Calu3 (cell line): ENCODE data around the gene CBL. TPM values are rescaled to one million over a fixed set of nuclear protein-coding genes. Genes with fewer than 3 reads are reported as not detected.

Source experiments
- BruUV-seq: library from RNA; stranded (reverse); fragments of 400-500 nt; replicated peaks from 2 replicates; lab custom pipeline; 2021; lab: Mats Ljungman, UMichigan
- CTCF ChIA-PET: fragments of 300-600 bp; sonication (Branson Sonifier 250); formaldehyde crosslinking; loops from one replicate; lab custom pipeline; 2022; ENCODE audit warnings: antibody characterized with exemption; lab: Charles Lee
- DNase-seq: peaks from one replicate; pipeline ENCODE4 v3.0.0; 2022
- H3K27ac Mint-ChIP-seq: one replicate; pipeline ENCODE4 v1.8.0; 2022; ENCODE audit warnings: mixed read lengths; ENCODE audit not compliant: unreplicated experiment
- H3K27me3 Mint-ChIP-seq: one replicate; pipeline ENCODE4 v1.8.0; 2022; ENCODE audit warnings: mixed read lengths; ENCODE audit not compliant: unreplicated experiment
- H3K36me3 Mint-ChIP-seq: one replicate; pipeline ENCODE4 v1.8.0; 2022; ENCODE audit warnings: mild to moderate bottlenecking, moderate library complexity, mixed read lengths; ENCODE audit not compliant: insufficient read depth, unreplicated experiment
- H3K4me1 Mint-ChIP-seq: one replicate; pipeline ENCODE4 v1.8.0; 2022; ENCODE audit warnings: mild to moderate bottlenecking, low read depth, mixed read lengths; ENCODE audit not compliant: unreplicated experiment
- H3K4me3 Mint-ChIP-seq: one replicate; pipeline ENCODE4 v1.8.0; 2022; ENCODE audit warnings: mild to moderate bottlenecking, low read depth, moderate library complexity, mixed read lengths; ENCODE audit not compliant: unreplicated experiment
- H3K9me3 Mint-ChIP-seq: one replicate; pipeline ENCODE4 v1.8.0; 2022; ENCODE audit warnings: low read depth, mixed read lengths; ENCODE audit not compliant: unreplicated experiment
- intact Hi-C: fragments of 100-400 bp; cut with micrococcal nuclease; formaldehyde crosslinking; loops from one replicate; pipeline ENCODE4 v1.10.0; 2022; ENCODE audit not compliant: unreplicated experiment
- total RNA-seq: library from RNA; stranded (reverse); gene quantifications from 2 replicates; pipeline ENCODE4 v1.2.3, GENCODE V29; 2022
- TF ChIP-seq, protein P1 (sequence below): fragments of 200-600 bp; IDR thresholded peaks from one replicate; pipeline ENCODE4 v1.8.0; 2022; ENCODE audit warnings: antibody characterized with exemption; ENCODE audit not compliant: unreplicated experiment

CBL gene
- total RNA-seq, 1 experiment from 2014 or later = 15.9 TPM

DNA sequence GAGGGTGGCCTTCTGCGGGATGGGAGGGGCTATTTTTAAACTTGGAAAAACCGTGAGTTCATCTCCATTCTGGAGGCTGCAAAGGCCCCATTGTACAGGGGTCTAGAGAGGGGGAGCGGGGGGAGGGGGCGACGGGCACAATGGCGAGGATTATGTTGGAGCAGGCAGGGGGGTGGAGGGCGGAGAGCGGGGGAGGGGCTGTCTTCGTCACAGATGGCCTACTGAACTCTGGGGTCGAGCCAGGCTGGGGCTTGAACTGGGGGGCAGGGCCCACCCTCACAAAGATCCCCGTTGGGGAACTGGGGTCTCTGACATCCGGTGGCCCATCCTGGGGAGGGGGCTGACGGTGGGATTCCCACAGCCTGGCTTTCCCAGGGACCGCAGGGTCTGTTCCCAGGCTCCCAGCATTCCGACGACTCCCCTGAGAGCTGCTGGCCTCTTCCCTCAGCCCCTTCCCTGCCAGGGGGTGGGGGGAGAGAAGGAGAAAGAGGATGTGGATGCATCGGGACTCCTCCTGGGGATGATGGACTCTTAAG lies 114.2 kb downstream of the CBL start:
- CTCF ChIA-PET = interaction anchor here (0.6 kb wide), 1 partner anchor 8 kb away, joined by 4 read pairs; no protein-coding TSS in a partner anchor
- no peak for DNase-seq
- Mint-ChIP-seq H3K4me3 (no peak overlapping the region), H3K4me1 (no peaks in the 10 kb centered on the region), H3K9me3 (no peaks in the 10 kb centered on the region), H3K36me3 (peaks cover 16% of the 10 kb centered on the region), H3K27ac (no peak overlapping the region), H3K27me3 (peaks cover 21% of the 10 kb centered on the region)
- no TSS peak for BruUV-seq
- TF ChIP-seq, protein P1, sequence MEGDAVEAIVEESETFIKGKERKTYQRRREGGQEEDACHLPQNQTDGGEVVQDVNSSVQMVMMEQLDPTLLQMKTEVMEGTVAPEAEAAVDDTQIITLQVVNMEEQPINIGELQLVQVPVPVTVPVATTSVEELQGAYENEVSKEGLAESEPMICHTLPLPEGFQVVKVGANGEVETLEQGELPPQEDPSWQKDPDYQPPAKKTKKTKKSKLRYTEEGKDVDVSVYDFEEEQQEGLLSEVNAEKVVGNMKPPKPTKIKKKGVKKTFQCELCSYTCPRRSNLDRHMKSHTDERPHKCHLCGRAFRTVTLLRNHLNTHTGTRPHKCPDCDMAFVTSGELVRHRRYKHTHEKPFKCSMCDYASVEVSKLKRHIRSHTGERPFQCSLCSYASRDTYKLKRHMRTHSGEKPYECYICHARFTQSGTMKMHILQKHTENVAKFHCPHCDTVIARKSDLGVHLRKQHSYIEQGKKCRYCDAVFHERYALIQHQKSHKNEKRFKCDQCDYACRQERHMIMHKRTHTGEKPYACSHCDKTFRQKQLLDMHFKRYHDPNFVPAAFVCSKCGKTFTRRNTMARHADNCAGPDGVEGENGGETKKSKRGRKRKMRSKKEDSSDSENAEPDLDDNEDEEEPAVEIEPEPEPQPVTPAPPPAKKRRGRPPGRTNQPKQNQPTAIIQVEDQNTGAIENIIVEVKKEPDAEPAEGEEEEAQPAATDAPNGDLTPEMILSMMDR = no peak
- intact Hi-C loops = loop anchor here (5.0 kb wide), 1 partner anchor 52 kb away; no protein-coding TSS in a partner anchor

DNA sequence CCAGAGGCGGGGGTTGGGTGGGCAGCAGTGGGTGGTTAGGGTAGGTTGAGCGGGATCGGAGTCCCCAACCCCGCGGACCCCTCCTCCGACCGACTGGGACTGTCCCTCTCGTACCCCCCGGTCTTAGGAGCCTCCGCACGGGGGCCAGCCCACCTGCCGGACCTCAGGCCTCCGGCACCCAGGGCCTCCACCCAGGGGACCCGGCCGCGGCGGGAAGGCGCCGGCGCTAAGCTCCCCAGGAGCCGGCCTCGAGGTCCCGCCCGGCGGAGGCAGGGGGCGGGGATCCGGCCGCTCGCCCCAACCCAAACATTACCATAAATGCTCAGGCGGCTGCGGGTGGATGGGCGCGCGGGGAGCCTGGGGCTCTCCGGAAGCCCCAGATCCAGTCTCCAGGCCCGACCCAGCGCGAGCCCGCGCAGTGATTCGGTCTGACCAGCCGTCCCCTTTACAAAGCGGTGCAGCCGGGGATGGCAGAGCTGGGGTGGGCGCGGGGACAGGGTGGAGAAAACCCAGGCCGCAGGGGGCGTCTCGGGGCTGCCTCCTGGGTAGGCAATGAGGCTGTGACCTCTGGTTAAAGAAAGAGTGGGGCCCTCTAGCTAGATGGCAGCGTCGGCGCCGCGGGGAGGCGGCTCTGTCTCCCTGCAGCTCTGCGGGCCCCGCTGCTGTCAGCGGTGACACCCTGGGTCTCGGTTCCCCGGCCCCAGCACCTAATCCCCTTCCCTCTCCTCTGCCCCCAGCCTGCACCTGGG lies 114.8 kb downstream of the CBL start:
- TF ChIP-seq, protein P1 = no peak
- Mint-ChIP-seq H3K9me3 (no peaks in the 10 kb centered on the region), H3K27ac (no peak overlapping the region), H3K27me3 (peaks cover 21% of the 10 kb centered on the region), H3K4me3 (peak overlapping the region; percentile 68), H3K4me1 (no peaks in the 10 kb centered on the region), H3K36me3 (peaks cover 10% of the 10 kb centered on the region)
- intact Hi-C loops = loop anchor here (5.0 kb wide), 1 partner anchor 51 kb away; no protein-coding TSS in a partner anchor
- BruUV-seq = no TSS peak
- peak; percentile 23 for DNase-seq
- CTCF ChIA-PET = interaction anchor here (0.7 to 0.8 kb wide), 2 partner anchors 17 to 154 kb away, joined by 3 read pairs; no protein-coding TSS in a partner anchor

DNA sequence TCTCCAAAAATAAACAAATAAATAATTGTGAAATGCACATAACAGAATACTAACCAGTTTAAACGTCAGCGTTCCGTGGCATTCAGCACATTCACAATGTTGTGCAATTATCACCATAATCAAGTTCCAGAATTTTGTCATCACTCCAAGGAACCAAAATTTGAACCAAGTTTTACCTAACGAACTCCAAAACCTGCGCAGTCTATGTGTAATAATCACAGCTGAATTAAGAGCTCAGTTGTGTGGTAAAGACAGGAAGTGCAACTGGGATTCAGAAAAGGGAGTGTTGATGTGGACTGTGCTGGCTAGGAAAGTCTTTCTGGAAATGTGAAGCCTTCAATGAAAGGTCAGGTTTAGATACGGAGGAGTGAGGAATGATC lies 116.2 kb downstream of the CBL start:
- TF ChIP-seq, protein P1 = no peak
- CTCF ChIA-PET = no interaction called here
- H3K36me3 Mint-ChIP-seq = no peaks in the 10 kb centered on the region
- no TSS peak for BruUV-seq
- H3K9me3 Mint-ChIP-seq = no peaks in the 10 kb centered on the region
- intact Hi-C loops = loop anchor here (5.0 kb wide), 1 partner anchor 50 kb away; no protein-coding TSS in a partner anchor
- no peak overlapping the region for H3K27ac Mint-ChIP-seq
- peaks cover 21% of the 10 kb centered on the region for H3K27me3 Mint-ChIP-seq
- no peak overlapping the region for H3K4me3 Mint-ChIP-seq
- DNase-seq = no peak
- no peaks in the 10 kb centered on the region for H3K4me1 Mint-ChIP-seq

DNA sequence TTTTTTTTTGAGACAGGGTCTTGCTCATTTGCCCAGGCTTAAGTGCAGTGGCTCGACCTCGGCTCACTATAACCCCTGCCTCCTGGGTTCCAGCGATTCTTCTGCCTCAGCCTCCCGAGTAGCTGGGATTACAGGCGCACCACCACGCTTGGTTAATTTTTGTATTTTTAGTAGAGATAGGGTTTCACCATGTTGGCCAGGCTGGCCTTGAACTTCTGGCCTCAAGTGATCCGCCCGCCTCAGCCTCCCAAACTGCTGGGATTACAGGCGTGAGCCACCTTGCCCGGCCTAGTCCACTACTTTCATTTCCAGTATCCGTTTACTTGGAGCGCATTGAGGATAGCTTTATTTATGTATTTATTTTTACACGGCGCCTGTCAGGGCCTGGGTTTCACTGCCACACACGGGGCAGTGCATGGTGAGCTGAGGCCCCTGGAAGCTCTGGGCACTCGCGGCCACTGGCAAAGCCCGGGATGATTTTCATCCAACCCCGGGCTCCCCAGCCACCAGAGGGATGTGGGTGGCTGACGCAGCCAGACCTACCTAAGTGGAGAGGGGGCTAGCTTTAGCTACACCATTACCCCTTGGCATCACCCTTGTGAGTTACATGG lies 116.9 kb downstream of the CBL start:
- CTCF ChIA-PET = interaction anchor here (1.3 to 1.6 kb wide), 2 partner anchors 15 to 51 kb away, joined by 3 to 14 read pairs; no protein-coding TSS in a partner anchor
- intact Hi-C loops = loop anchor here (5.0 kb wide), 1 partner anchor 49 kb away; no protein-coding TSS in a partner anchor
- TF ChIP-seq, protein P1 = no peak
- H3K9me3 Mint-ChIP-seq = no peaks in the 10 kb centered on the region
- no TSS peak for BruUV-seq
- H3K4me1 Mint-ChIP-seq = no peaks in the 10 kb centered on the region
- H3K27ac Mint-ChIP-seq = no peak overlapping the region
- H3K36me3 Mint-ChIP-seq = no peaks in the 10 kb centered on the region
- DNase-seq = no peak
- H3K4me3 Mint-ChIP-seq = no peak overlapping the region
- peaks cover 21% of the 10 kb centered on the region for H3K27me3 Mint-ChIP-seq
